PC-9 (cell line): Measurements from ENCODE around the gene FICD.

Experiments
- EZH2 ChIP-seq: fragments of 200-600 bp; sonication (generic); IDR thresholded peaks from 2 replicates; pipeline ENCODE4 v1.8.0; 2017; ENCODE audit warnings: antibody characterized with exemption, low read depth
- TF ChIP-seq, protein P1 (sequence below): fragments of 200-600 bp; sonication (generic); conservative IDR thresholded peaks from 2 replicates; pipeline ENCODE4 v1.6.1; 2017; ENCODE audit warnings: mixed run types, antibody characterized with exemption, mild to moderate bottlenecking, moderate library complexity

DNA sequence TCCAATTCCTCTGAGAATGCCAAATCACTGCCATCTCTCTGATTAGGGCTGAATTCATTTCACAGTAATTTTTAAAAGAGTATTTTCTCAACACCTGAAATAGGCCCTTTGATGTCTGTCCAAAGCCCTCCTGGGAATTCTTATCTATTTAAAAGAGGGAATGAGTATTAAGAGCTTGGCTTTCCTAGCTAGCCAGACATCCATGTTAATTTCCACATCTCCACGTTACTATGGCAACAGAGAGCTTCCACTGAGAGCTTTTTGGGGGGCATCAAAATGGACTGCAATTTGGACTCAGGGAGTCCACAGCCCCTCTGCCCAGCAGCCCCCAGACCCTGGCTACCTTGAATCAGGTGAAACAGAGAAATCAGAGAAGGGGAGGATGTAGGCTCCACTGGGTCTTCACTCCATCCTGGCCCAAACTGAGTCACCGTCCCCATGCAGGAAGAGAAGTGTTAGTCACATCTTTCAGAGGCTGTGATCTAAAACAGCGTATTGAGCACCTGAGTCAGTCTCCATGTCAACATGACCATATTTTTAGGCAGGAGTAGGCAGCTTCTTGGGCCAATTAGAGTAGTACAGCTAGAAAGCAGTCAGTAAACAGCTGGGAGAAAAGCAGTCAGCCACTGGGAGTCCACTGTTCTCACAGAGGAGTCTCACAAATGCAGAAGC is 7.0 kb upstream of the FICD start:
- TF ChIP-seq, protein P1, sequence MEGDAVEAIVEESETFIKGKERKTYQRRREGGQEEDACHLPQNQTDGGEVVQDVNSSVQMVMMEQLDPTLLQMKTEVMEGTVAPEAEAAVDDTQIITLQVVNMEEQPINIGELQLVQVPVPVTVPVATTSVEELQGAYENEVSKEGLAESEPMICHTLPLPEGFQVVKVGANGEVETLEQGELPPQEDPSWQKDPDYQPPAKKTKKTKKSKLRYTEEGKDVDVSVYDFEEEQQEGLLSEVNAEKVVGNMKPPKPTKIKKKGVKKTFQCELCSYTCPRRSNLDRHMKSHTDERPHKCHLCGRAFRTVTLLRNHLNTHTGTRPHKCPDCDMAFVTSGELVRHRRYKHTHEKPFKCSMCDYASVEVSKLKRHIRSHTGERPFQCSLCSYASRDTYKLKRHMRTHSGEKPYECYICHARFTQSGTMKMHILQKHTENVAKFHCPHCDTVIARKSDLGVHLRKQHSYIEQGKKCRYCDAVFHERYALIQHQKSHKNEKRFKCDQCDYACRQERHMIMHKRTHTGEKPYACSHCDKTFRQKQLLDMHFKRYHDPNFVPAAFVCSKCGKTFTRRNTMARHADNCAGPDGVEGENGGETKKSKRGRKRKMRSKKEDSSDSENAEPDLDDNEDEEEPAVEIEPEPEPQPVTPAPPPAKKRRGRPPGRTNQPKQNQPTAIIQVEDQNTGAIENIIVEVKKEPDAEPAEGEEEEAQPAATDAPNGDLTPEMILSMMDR = no peak
- no peak for TF ChIP-seq EZH2
